Uterus (tissue), 2 donors: ENCODE data around the gene EPHA4.

Source experiments
- POLR2A ChIP-seq, 2 donors: fragments of 450-650 bp; IDR thresholded peaks; one replicate each; pipeline ENCODE4 v1.6.1; 2016; ENCODE audit warnings: antibody characterized with exemption in 2 of 2, mild to moderate bottlenecking in 1 of 2, moderate library complexity in 1 of 2
- TF ChIP-seq, protein P1 (sequence below), 4 experiments: fragments of 200-600 bp in 2 of 4; fragments of 450-650 bp in 2 of 4; sonication (generic) in 2 of 4; IDR thresholded peaks; one replicate each; pipeline ENCODE4 v1.5.1; 2016 to 2019; ENCODE audit warnings: antibody characterized with exemption in 4 of 4, mild to moderate bottlenecking in 2 of 4, moderate library complexity in 1 of 4

DNA sequence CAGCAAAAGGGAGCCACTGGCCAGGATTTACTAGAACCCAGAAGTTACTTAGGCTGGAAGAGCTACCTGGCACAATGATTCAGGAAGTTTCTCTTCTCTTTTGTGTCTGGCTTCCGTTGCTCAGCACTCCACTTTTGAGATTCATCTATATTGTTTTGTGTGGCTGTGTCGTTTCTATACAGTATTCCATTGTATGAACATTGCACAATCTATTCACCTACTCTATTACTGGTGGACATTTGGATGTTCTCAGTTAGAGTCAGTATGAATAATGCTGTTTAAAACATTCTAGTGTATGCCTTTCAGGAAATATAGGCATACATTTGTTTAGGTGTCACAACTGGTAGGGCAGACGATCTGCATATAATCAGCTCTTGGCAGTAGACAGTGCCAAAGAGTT is 36.3 kb upstream of the EPHA4 start:
- TF ChIP-seq, protein P1, sequence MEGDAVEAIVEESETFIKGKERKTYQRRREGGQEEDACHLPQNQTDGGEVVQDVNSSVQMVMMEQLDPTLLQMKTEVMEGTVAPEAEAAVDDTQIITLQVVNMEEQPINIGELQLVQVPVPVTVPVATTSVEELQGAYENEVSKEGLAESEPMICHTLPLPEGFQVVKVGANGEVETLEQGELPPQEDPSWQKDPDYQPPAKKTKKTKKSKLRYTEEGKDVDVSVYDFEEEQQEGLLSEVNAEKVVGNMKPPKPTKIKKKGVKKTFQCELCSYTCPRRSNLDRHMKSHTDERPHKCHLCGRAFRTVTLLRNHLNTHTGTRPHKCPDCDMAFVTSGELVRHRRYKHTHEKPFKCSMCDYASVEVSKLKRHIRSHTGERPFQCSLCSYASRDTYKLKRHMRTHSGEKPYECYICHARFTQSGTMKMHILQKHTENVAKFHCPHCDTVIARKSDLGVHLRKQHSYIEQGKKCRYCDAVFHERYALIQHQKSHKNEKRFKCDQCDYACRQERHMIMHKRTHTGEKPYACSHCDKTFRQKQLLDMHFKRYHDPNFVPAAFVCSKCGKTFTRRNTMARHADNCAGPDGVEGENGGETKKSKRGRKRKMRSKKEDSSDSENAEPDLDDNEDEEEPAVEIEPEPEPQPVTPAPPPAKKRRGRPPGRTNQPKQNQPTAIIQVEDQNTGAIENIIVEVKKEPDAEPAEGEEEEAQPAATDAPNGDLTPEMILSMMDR (IDR thresholded peaks at IDR 0.05) = no peak
- no peak for TF ChIP-seq POLR2A (IDR thresholded peaks at IDR 0.05)
